Measurements from ENCODE around the gene NRG4.

DNA sequence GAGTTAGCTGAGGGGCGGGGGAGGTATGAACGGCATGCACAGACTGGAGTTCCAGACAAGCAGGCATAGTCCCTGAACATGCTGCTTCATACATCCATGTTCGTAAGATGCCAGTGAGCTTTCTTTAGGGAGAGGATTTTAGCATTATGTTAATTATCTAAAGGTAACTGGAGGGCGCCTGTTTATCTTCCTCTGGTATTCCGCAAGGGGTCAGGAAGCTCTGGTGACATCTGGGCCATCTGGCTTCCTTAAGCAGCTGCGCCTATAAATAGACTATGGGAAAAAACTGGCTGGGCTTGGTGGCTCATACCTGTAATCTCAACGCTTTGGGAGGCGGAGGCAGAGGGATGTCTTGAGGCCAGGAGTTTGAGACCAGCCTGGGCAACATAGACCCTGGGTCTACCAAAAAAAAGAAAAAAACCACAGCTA is 110.1 kb downstream of the NRG4 start:
- TF ChIP-seq, protein P1, sequence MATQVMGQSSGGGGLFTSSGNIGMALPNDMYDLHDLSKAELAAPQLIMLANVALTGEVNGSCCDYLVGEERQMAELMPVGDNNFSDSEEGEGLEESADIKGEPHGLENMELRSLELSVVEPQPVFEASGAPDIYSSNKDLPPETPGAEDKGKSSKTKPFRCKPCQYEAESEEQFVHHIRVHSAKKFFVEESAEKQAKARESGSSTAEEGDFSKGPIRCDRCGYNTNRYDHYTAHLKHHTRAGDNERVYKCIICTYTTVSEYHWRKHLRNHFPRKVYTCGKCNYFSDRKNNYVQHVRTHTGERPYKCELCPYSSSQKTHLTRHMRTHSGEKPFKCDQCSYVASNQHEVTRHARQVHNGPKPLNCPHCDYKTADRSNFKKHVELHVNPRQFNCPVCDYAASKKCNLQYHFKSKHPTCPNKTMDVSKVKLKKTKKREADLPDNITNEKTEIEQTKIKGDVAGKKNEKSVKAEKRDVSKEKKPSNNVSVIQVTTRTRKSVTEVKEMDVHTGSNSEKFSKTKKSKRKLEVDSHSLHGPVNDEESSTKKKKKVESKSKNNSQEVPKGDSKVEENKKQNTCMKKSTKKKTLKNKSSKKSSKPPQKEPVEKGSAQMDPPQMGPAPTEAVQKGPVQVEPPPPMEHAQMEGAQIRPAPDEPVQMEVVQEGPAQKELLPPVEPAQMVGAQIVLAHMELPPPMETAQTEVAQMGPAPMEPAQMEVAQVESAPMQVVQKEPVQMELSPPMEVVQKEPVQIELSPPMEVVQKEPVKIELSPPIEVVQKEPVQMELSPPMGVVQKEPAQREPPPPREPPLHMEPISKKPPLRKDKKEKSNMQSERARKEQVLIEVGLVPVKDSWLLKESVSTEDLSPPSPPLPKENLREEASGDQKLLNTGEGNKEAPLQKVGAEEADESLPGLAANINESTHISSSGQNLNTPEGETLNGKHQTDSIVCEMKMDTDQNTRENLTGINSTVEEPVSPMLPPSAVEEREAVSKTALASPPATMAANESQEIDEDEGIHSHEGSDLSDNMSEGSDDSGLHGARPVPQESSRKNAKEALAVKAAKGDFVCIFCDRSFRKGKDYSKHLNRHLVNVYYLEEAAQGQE (IDR thresholded peaks at IDR 0.05; ENCODE audit: insufficient read depth in 1 of 2, low read depth in 2 of 2, low read length in 1 of 2): no peak
- TF ChIP-seq, protein P2, sequence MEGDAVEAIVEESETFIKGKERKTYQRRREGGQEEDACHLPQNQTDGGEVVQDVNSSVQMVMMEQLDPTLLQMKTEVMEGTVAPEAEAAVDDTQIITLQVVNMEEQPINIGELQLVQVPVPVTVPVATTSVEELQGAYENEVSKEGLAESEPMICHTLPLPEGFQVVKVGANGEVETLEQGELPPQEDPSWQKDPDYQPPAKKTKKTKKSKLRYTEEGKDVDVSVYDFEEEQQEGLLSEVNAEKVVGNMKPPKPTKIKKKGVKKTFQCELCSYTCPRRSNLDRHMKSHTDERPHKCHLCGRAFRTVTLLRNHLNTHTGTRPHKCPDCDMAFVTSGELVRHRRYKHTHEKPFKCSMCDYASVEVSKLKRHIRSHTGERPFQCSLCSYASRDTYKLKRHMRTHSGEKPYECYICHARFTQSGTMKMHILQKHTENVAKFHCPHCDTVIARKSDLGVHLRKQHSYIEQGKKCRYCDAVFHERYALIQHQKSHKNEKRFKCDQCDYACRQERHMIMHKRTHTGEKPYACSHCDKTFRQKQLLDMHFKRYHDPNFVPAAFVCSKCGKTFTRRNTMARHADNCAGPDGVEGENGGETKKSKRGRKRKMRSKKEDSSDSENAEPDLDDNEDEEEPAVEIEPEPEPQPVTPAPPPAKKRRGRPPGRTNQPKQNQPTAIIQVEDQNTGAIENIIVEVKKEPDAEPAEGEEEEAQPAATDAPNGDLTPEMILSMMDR (IDR thresholded peaks at IDR 0.05): no peak
- TF ChIP-seq SIN3A (IDR thresholded peaks at IDR 0.05; ENCODE audit: borderline replicate concordance, insufficient read depth, low read depth, low read length) (no peak), TCF7L2 (IDR thresholded peaks at IDR 0.05; ENCODE audit: low read depth, low read length) (no peak), POLR2AphosphoS5 (IDR thresholded peaks at IDR 0.05; ENCODE audit: low read depth, low read length) (no peak)
